Activated B cell treated with CpG ODN at 0.5 μM for 24 hours (primary cell): ENCODE results near the gene HES7. TPM values are rescaled to one million over a fixed set of nuclear protein-coding genes. Genes with fewer than 3 reads are reported as not detected.
A peak's percentile ranks its signal among the peaks of the same experiment; 100 is the strongest.
"Not testable (repeated sequence)": the region's sequence is repeated elsewhere in the genome, so short reads cannot be mapped to it uniquely, and the experiment has no call there.

Source experiments
- ATAC-seq: fragments of 200-7000 bp; cut with Tn5 transposase; one replicate; pipeline ENCODE4 v1.10.0; 2021; ENCODE audit warnings: low read depth, mild to moderate bottlenecking, moderate library complexity
- CTCF ChIA-PET: fragments of 350-600 bp; sonication (Branson Sonifier 250); formaldehyde crosslinking; loops from one replicate; lab custom pipeline; 2021; ENCODE audit warnings: antibody characterized with exemption; lab: Charles Lee
- POLR2A ChIA-PET: fragments of 350-600 bp; sonication (Branson Sonifier 250); formaldehyde crosslinking; loops from one replicate; lab custom pipeline; 2021; ENCODE audit warnings: antibody characterized with exemption; lab: Charles Lee
- DNase-seq: peaks from one replicate; pipeline ENCODE4 v3.0.0; 2022
- H3K27ac Mint-ChIP-seq: one replicate; pipeline ENCODE4 v1.8.0; 2020; ENCODE audit warnings: mixed read lengths
- H3K27me3 Mint-ChIP-seq: one replicate; pipeline ENCODE4 v1.8.0; 2021; ENCODE audit warnings: mixed read lengths
- H3K36me3 Mint-ChIP-seq: one replicate; pipeline ENCODE4 v1.8.0; 2021; ENCODE audit warnings: low read depth, mixed read lengths
- H3K4me1 Mint-ChIP-seq: one replicate; pipeline ENCODE4 v1.8.0; 2021; ENCODE audit warnings: mixed read lengths
- H3K4me3 Mint-ChIP-seq: one replicate; pipeline ENCODE4 v1.8.0; 2020; ENCODE audit warnings: mild to moderate bottlenecking, mixed read lengths
- H3K9me3 Mint-ChIP-seq: one replicate; pipeline ENCODE4 v1.8.0; 2020; ENCODE audit warnings: mixed read lengths
- intact Hi-C: fragments of 100-400 bp; cut with micrococcal nuclease; formaldehyde crosslinking; loops from one replicate; pipeline ENCODE4 v1.15.1; 2024
- total RNA-seq: library from RNA; stranded (reverse); gene quantifications from 2 replicates; pipeline ENCODE4 v1.2.3, GENCODE V29; 2022
- TF ChIP-seq, protein P1 (sequence below): fragments of 200-600 bp; IDR thresholded peaks from one replicate; pipeline ENCODE4 v1.8.0; 2022; ENCODE audit warnings: antibody characterized with exemption, mild to moderate bottlenecking

The HES7 gene
- total RNA-seq, 1 donor from 2014 or later, result 0.49 TPM

- Mint-ChIP-seq H3K27me3 (peaks cover 39% of the 10 kb centered on the region), H3K27ac (no peak overlapping the region), H3K9me3 (no peaks in the 10 kb centered on the region), H3K4me1 (peaks cover 6% of the 10 kb centered on the region), H3K4me3 (no peak overlapping the region), H3K36me3 (no peaks in the 10 kb centered on the region)
- DNase-seq (no peak), ATAC-seq (no peak)
- TF ChIP-seq, protein P1, sequence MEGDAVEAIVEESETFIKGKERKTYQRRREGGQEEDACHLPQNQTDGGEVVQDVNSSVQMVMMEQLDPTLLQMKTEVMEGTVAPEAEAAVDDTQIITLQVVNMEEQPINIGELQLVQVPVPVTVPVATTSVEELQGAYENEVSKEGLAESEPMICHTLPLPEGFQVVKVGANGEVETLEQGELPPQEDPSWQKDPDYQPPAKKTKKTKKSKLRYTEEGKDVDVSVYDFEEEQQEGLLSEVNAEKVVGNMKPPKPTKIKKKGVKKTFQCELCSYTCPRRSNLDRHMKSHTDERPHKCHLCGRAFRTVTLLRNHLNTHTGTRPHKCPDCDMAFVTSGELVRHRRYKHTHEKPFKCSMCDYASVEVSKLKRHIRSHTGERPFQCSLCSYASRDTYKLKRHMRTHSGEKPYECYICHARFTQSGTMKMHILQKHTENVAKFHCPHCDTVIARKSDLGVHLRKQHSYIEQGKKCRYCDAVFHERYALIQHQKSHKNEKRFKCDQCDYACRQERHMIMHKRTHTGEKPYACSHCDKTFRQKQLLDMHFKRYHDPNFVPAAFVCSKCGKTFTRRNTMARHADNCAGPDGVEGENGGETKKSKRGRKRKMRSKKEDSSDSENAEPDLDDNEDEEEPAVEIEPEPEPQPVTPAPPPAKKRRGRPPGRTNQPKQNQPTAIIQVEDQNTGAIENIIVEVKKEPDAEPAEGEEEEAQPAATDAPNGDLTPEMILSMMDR, result no peak
- intact Hi-C loops, result loop anchor here (1.0 to 2.0 kb wide), 4 partner anchors 16 to 50 kb away; no protein-coding TSS in a partner anchor
- CTCF ChIA-PET, result interaction anchor here (0.7 to 7.6 kb wide), 13 partner anchors 9 to 58 kb away, joined by 3 to 112 read pairs (median 5); partner anchors contain the start of gene ALOXE3
- POLR2A ChIA-PET, result interaction anchor here (0.9 to 1.7 kb wide), 5 partner anchors 9 to 63 kb away, joined by 3 to 9 read pairs (median 5); no protein-coding TSS in a partner anchor
These were observed 13.5 kb downstream of the HES7 start for GRCh38 chr17:8110456-8110804.

DNA sequence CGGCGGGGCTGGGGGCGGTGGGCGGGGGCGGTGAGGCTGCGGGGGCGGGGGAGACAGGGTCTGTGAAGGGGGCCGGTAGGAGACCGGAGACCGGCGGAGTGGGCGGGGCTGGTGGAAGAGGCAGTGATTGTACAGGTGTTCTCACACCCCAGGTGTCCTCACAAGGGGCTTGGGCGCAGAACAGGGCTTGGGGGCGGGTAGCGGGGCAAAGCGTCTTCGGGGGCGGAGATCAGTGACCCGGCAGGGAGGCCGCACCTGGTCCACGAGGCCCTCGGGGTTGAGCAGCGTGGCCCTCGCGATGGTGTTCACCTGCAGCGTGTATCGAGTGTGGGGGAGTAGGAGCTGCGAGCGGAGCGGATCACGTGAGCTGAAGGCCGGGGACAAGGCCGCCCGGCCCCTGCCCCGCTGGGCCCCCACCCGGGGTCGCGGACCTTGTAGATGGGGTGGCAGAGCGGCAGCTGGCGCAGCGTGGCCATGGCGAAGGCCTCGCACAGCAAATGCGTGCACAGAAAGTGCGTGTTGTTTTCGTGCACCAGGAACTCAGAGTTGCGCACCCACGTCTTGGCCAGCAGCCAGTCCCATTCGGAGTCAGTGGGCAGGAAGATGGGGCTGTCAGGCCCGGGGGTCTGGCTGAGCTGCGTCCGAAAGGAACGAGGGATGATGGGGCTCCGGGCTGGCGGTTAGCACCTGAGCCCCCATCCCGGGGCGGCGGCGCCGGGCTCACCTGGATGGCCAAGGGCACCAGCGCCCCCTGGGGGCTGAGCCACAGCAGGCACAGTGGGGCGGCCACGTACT is 14.0 kb downstream of the HES7 start:
- CTCF ChIA-PET, result interaction anchor here (0.7 to 7.6 kb wide), 12 partner anchors 9 to 58 kb away, joined by 3 to 112 read pairs (median 6); partner anchors contain the start of gene ALOXE3
- POLR2A ChIA-PET, result interaction anchor here (1.0 to 1.7 kb wide), 4 partner anchors 9 to 63 kb away, joined by 3 to 9 read pairs (median 6); no protein-coding TSS in a partner anchor
- TF ChIP-seq, protein P1, result no peak
- Mint-ChIP-seq H3K36me3 (no peaks in the 10 kb centered on the region), H3K4me3 (peak overlapping the region; percentile 57), H3K27ac (no peak overlapping the region), H3K27me3 (peaks cover 34% of the 10 kb centered on the region), H3K4me1 (peaks cover 6% of the 10 kb centered on the region), H3K9me3 (no peaks in the 10 kb centered on the region)
- intact Hi-C loops, result loop anchor here (1.0 to 2.0 kb wide), 4 partner anchors 15 to 50 kb away; no protein-coding TSS in a partner anchor
- DNase-seq (peak; percentile 79), ATAC-seq (peak; percentile 98)

GRCh38 chr17:8108972-8109660 is 14.8 kb downstream of the HES7 start:
- TF ChIP-seq, protein P1, result no peak
- intact Hi-C loops, result no loop called here
- no peak for ATAC-seq
- no peak overlapping the region for H3K27ac Mint-ChIP-seq
- H3K9me3 Mint-ChIP-seq, result no peaks in the 10 kb centered on the region
- H3K27me3 Mint-ChIP-seq, result peaks cover 28% of the 10 kb centered on the region
- H3K4me3 Mint-ChIP-seq, result no peak overlapping the region
- DNase-seq, result no peak
- peaks cover 6% of the 10 kb centered on the region for H3K4me1 Mint-ChIP-seq
- ChIA-PET POLR2A (no interaction called here), CTCF (interaction anchor here (0.7 to 7.6 kb wide), 9 partner anchors 10 to 52 kb away, joined by 3 to 112 read pairs (median 4); partner anchors contain the start of gene ALOXE3)
- H3K36me3 Mint-ChIP-seq, result no peaks in the 10 kb centered on the region

DNA sequence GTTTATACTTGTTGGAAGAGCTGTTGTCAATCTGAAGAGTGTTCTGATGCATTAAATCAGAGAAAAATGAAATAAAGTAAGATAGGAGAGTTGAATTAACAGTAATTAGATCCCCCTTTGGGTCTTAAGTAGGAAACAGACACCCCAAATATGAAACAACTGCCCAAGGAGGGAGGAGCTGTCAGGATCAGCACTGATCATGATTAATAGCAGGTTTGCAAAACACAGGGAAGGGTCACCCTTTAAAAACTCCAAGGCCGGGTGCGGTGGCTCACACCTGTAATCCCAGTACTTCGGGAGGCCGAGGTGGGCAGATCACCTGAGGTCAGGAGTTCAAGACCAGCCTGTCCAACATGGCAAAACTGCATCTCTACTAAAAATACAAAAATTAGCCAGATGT is 16.9 kb downstream of the HES7 start:
- H3K36me3 Mint-ChIP-seq, DNase-seq, H3K4me1 Mint-ChIP-seq, H3K27ac Mint-ChIP-seq, ATAC-seq, intact Hi-C loops, H3K9me3 Mint-ChIP-seq, POLR2A ChIA-PET, H3K4me3 Mint-ChIP-seq: not testable (repeated sequence)
- peaks cover 17% of the 10 kb centered on the region for H3K27me3 Mint-ChIP-seq
- CTCF ChIA-PET, result interaction anchor here (1.4 to 7.6 kb wide), 4 partner anchors 14 to 47 kb away, joined by 4 to 66 read pairs (median 26); no protein-coding TSS in a partner anchor

DNA sequence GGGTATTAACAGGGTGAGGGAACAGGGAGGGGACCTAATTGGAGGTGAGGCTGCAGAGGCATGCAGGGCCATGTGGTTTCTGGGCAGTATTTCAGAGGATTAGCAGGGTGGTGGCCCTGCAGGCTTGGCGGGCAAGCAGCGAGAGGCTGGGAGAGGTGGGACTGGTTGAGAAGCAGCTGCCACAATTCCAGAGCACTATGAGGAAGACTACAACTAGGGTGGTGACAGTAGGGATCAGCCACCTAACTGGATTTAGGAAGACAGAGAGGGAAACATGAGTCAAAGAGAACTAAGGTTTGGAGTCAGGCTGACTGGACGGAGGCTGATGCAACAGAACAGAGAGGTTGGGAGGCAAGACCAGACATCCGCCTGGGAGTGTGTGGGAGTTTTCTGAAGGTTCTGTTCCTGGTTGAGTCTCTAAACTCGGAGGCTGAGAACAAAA is 17.9 kb downstream of the HES7 start:
- ATAC-seq, result no peak
- no peak overlapping the region for H3K27ac Mint-ChIP-seq
- no peak for DNase-seq
- H3K27me3 Mint-ChIP-seq, result peaks cover 12% of the 10 kb centered on the region
- ChIA-PET CTCF (interaction anchor here (1.4 to 7.6 kb wide), 4 partner anchors 13 to 46 kb away, joined by 4 to 66 read pairs (median 26); no protein-coding TSS in a partner anchor), POLR2A (interaction anchor here (0.6 kb wide), 1 partner anchor 67 kb away, joined by 3 read pairs; no protein-coding TSS in a partner anchor)
- no peaks in the 10 kb centered on the region for H3K9me3 Mint-ChIP-seq
- no peak overlapping the region for H3K4me3 Mint-ChIP-seq
- no peaks in the 10 kb centered on the region for H3K36me3 Mint-ChIP-seq
- peaks cover 6% of the 10 kb centered on the region for H3K4me1 Mint-ChIP-seq
- TF ChIP-seq, protein P1, result no peak
- intact Hi-C loops, result no loop called here
